Eye (tissue), 1 donor: ENCODE results near the gene SDHAF3.

Experiments
- DNase-seq: peaks from one replicate; pipeline ENCODE4 v3.0.0-alpha.2; 2015

Gene SDHAF3

DNA sequence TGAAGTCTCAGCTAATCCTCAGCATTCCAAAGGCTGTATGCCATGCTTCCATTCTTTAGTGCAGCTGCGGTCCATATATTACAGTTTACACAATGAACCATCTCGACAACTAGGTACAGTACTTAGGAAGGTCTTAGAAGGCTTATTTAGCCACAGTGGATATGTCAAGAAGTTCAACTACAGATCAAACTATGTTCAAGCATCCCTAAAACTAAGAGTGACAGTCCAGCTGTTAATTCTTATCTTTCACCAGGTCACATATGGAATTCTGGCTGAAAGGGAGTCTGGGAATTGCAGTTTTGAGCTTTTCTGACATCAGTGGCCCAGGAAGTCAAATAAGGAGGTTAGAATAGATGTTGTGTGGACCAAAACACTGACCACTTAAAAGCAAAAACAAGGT, 106.8 kb downstream of the SDHAF3 start:
- no peak for DNase-seq

- no peak for DNase-seq
Measured at GRCh38 chr7:97226541-97226940, 109.0 kb downstream of the SDHAF3 start.
